Measurements from ENCODE around the gene GYG1. TPM values are rescaled to one million over a fixed set of nuclear protein-coding genes. Genes with fewer than 3 reads are reported as not detected.

Gene GYG1
- total and polyA plus RNA-seq, 2 experiments from 2014 or later = 33.2 to 40.9 TPM

GRCh38 chr3:149023951-149024350 is 32.6 kb downstream of the GYG1 start (continued):
- TF ChIP-seq EZH2 (IDR thresholded peaks at IDR 0.05; ENCODE audit: low read depth, unreplicated experiment) (no peak), ZNF114 (CRISPR knock-in tag; IDR thresholded peaks at IDR 0.05) (no peak), STAT1 (IDR thresholded peaks at IDR 0.05; ENCODE audit: unreplicated experiment) (no peak), CTCF (conservative IDR thresholded peaks at IDR 0.05; ENCODE audit: low read depth in 2 of 2) (no peak), REST (IDR thresholded peaks at IDR 0.05; ENCODE audit: unreplicated experiment) (no peak), ZNF331 (CRISPR knock-in tag; IDR thresholded peaks at IDR 0.05; ENCODE audit: low read depth) (no peak), NANOG (IDR thresholded peaks at IDR 0.05; ENCODE audit: borderline replicate concordance) (no peak), POLR2AphosphoS5 (IDR thresholded peaks at IDR 0.05; ENCODE audit: low read depth) (no peak)

- H3K4me2 ChIP-seq = no peak overlapping the region
- DNase-seq (ENCODE audit: low spot score) = no peak
- Mint-ChIP-seq H3K36me3 (ENCODE audit: low read depth) (peaks cover 72% of the 10 kb centered on the region), H3K4me1 (peaks cover 5% of the 10 kb centered on the region; the same call in 2 of the 3 replicates), H3K27ac (no peak overlapping the region), H3K4me3 (no peak overlapping the region), H3K27me3 (ENCODE audit: insufficient read depth, low read depth, poor library complexity) (peaks cover 2% of the 10 kb centered on the region), H3K9me3 (peaks cover 25% of the 10 kb centered on the region)
- H3K9me2 ChIP-seq (ENCODE audit: insufficient read depth) = no peaks in the 10 kb centered on the region
- no peaks in the 10 kb centered on the region for H3K79me2 ChIP-seq (replicated peaks; ENCODE audit: insufficient read depth)
- no peak for ATAC-seq
- H3K27me3 ChIP-seq (ENCODE audit: insufficient read depth) = no peaks in the 10 kb centered on the region
- no peaks in the 10 kb centered on the region for H4K20me1 ChIP-seq (replicated peaks; ENCODE audit: insufficient read depth)
- peaks cover 5% of the 10 kb centered on the region; the same call in 1 of the 2 replicates for H3K4me1 ChIP-seq (ENCODE audit: insufficient read depth)
- TF ChIP-seq ZNF462 (CRISPR knock-in tag; IDR thresholded peaks at IDR 0.05) = no peak
- H3F3A ChIP-seq (replicated peaks; ENCODE audit: low read depth) = no peaks in the 10 kb centered on the region
- no peak overlapping the region for H2AFZ ChIP-seq
- no peak overlapping the region for H3K27ac ChIP-seq (ENCODE audit: low read depth)
- H3K36me3 ChIP-seq (ENCODE audit: insufficient read depth) = peaks cover 34% of the 10 kb centered on the region
- H3K4me3 ChIP-seq = no peak overlapping the region
These were observed 35.4 kb downstream of the GYG1 start for GRCh38 chr3:149026718-149027117.
